NB4 (cell line): ENCODE results near the gene TAF1A.
A peak's percentile ranks its signal among the peaks of the same experiment; 100 is the strongest.

ENCODE experiments used
- DNase-seq: peaks from one replicate; pipeline ENCODE4 v3.0.0; 2010; ENCODE audit warnings: low read depth
- H3K4me3 ChIP-seq: one replicate; pipeline ENCODE4 v1.5.1; 2011; ENCODE audit warnings: mild to moderate bottlenecking, low read depth, low read length, moderate library complexity
- CTCF ChIP-seq: IDR thresholded peaks from one replicate; pipeline ENCODE4 v1.5.1; 2012; ENCODE audit warnings: low read depth, low read length
- MAX ChIP-seq: IDR thresholded peaks from 2 replicates; pipeline ENCODE4 v1.6.1; 2011; ENCODE audit warnings: low read depth, low read length
- MYC ChIP-seq: IDR thresholded peaks from 2 replicates; pipeline ENCODE4 v1.6.1; 2011; ENCODE audit warnings: low read depth, low read length
- POLR2A ChIP-seq: IDR thresholded peaks from 2 replicates; pipeline ENCODE4 v1.6.1; 2011; ENCODE audit warnings: mild to moderate bottlenecking; ENCODE audit not compliant: insufficient read length; ENCODE audit errors: extremely low read depth

Gene TAF1A

GRCh38 chr1:222627232-222627631 lies 37.5 kb upstream of the TAF1A start:
- TF ChIP-seq CTCF (no peak), MYC (no peak), POLR2A (no peak), MAX (no peak)
- no peak for DNase-seq
- H3K4me3 ChIP-seq: no peak overlapping the region

GRCh38 chr1:222624214-222624613 lies 34.5 kb upstream of the TAF1A start:
- TF ChIP-seq MYC (no peak), POLR2A (no peak), MAX (no peak), CTCF (no peak)
- DNase-seq: no peak
- no peak overlapping the region for H3K4me3 ChIP-seq

GRCh38 chr1:222623458-222623857 lies 33.7 kb upstream of the TAF1A start:
- no peak overlapping the region for H3K4me3 ChIP-seq
- DNase-seq: no peak
- TF ChIP-seq MYC: no peak
- TF ChIP-seq CTCF: no peak
- no peak for TF ChIP-seq POLR2A
- no peak for TF ChIP-seq MAX

GRCh38 chr1:222622765-222623164 lies 33.0 kb upstream of the TAF1A start:
- no peak for DNase-seq
- TF ChIP-seq MAX (no peak), CTCF (no peak), POLR2A (no peak), MYC (no peak)
- H3K4me3 ChIP-seq: no peak overlapping the region

GRCh38 chr1:222620566-222620965 lies 30.8 kb upstream of the TAF1A start:
- TF ChIP-seq POLR2A: no peak
- no peak for TF ChIP-seq MAX
- TF ChIP-seq CTCF: no peak
- no peak for TF ChIP-seq MYC
- peak; percentile 63 for DNase-seq
- no peak overlapping the region for H3K4me3 ChIP-seq
